ENCODE data around the gene SIGLEC15.

- TF ChIP-seq TAF1 (IDR thresholded peaks at IDR 0.05; ENCODE audit: low read depth, low read length) (no peak), POLR2AphosphoS5 (IDR thresholded peaks at IDR 0.05; ENCODE audit: low read depth, low read length) (no peak), POLR2A (IDR thresholded peaks at IDR 0.05; ENCODE audit: low read depth, low read length) (no peak), POU2F2 (IDR thresholded peaks at IDR 0.05; ENCODE audit: low read depth, low read length) (no peak), PAX5 (IDR thresholded peaks at IDR 0.05; ENCODE audit: insufficient read depth, low read length, severe bottlenecking) (no peak)
These were observed 4.4 kb downstream of the SIGLEC15 start for GRCh38 chr18:45829855-45830254.
